Esophagus muscularis mucosa (tissue), 4 donors: Measurements from ENCODE around the gene XPO4.

Source experiments
- CTCF ChIP-seq, 3 experiments: fragments of 200-600 bp in 2 of 3; fragments of 450-650 bp in 1 of 3; sonication (generic) in 2 of 3; IDR thresholded peaks; one replicate each; pipeline ENCODE4 v1.5.1; 2017 to 2019; ENCODE audit warnings: antibody characterized with exemption in 3 of 3, mild to moderate bottlenecking in 2 of 3, moderate library complexity in 1 of 3
- EP300 ChIP-seq: sonication (generic); formaldehyde crosslinking; IDR thresholded peaks from one replicate; pipeline ENCODE4 v1.6.1; 2017; ENCODE audit warnings: antibody characterized with exemption
- POLR2A ChIP-seq: fragments of 450-650 bp; IDR thresholded peaks from one replicate; pipeline ENCODE4 v1.6.1; 2017; ENCODE audit warnings: antibody characterized with exemption, moderate library complexity, mild to moderate bottlenecking, low read depth
- POLR2AphosphoS5 ChIP-seq, 2 donors: sonication (generic); formaldehyde crosslinking; IDR thresholded peaks; one replicate each; pipeline ENCODE4 v1.6.1; 2017; ENCODE audit warnings: antibody characterized with exemption in 2 of 2

GRCh38 chr13:20940083-20940482 is 37.5 kb upstream of the XPO4 start:
- TF ChIP-seq POLR2A (no peak), CTCF (IDR thresholded peaks at IDR 0.05) (no peak), POLR2AphosphoS5 (IDR thresholded peaks at IDR 0.05) (no peak), EP300 (no peak)
